Measurements from ENCODE around the gene TPT1.
"Not testable (repeated sequence)": the region's sequence is repeated elsewhere in the genome, so short reads cannot be mapped to it uniquely, and the experiment has no call there.

Gene TPT1

DNA sequence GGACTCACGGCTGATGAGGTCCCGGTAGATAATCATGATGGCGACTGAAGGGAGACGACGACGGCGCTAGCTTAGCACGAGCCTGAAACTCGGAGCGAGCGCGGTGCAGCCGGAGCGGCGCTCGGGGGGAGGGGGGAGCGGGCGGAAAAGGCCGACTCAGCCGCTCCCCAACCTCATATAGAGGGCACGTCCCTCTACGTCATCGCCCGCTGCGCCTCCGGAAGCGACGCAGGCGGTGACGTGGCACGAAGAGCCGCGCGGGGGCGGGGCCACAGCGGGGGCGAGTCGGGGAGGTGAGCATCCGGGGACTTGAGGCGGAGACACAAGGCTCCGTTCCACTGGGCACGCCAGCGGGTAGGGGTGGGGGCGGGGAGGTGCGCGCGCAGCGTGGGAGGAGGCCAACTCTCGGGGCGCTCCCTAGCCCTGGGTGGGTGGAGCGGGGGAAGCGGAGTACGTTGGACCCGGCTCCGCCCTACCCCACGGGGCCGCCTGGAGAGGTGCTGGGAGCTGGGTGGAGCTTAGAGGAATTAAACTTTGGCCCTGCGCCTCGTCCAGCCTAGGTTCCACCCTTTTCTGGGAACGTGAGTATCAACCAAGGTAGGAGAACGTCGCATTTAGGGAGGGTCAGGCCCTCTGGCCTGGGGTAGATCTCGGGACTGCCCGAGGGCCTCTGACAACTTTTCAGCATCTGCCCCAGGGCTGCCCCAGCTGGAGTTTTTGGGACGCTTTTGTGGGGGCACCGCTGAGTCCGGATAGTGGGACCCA, at the start of gene TPT1:
Gene TPT1 (minus strand): TSS at position 150 of the 765 bp plus-strand sequence. CDS start 114 bp downstream, at position 36.
- Histone ChIP-seq H3K4me1 (ENCODE audit: control insufficient read depth, insufficient read depth, low read length) (peaks cover 6% of the 10 kb centered on the region), H3K27me3 (ENCODE audit: control insufficient read depth, insufficient read depth, low read length) (no peaks in the 10 kb centered on the region), H3K9me3 (ENCODE audit: control insufficient read depth, insufficient read depth, low read length) (no peaks in the 10 kb centered on the region), H3K36me3 (ENCODE audit: control insufficient read depth, insufficient read depth, low read length) (peaks cover 31% of the 10 kb centered on the region), H3K4me3 (ENCODE audit: low read depth, low read length) (peak within 1 kb of the TSS; percentile 95), H3K9ac (ENCODE audit: low read depth, low read length) (peak within 1 kb of the TSS; percentile 97)

DNA sequence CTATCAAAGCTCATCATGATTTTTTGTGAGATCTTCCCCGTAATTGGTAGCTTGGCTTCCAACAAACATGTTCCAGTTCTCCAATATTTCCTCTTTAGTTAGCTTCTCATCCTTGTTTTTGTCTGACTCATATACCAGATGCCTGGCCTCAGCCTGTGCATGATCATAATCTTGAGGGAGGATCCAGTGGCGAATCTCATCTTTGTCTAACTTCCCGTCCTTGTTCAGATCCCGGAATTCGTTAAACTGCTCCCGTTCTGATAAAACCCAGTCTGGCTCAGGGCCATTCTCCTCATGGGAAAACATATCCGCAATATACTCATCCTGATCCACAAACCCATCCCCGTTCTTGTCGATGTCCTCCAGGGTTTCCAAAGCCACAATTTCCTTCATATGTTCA, 49.4 kb upstream of the TPT1 start:
- H3K9me3 ChIP-seq (ENCODE audit: control insufficient read depth, insufficient read depth, low read length); H3K4me3 ChIP-seq (ENCODE audit: low read depth, low read length); H3K4me1 ChIP-seq (ENCODE audit: control insufficient read depth, insufficient read depth, low read length): not testable (repeated sequence)

DNA sequence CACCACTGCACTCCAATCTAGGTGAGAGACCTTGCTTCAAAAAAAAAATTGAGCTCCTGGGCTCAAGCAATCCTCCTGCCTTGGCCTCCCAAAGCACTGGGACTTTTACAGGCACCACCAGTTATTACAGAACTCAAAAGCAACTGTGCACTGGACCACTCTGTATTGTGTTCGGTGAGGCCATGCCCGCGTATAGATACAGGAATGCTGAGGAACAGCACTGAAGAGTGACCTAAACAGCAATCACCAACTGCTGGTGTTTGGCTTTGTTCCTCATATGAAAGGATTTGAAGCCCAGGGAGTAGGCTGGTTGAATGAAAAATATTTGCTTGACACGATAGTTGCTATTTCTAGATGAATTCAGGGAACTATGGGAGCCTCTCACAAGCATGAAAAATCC, 47.7 kb upstream of the TPT1 start:
- Histone ChIP-seq H3K9me3 (ENCODE audit: control insufficient read depth, insufficient read depth, low read length) (no peaks in the 10 kb centered on the region), H3K4me3 (ENCODE audit: low read depth, low read length) (no peak overlapping the region), H3K4me1 (ENCODE audit: control insufficient read depth, insufficient read depth, low read length) (no peaks in the 10 kb centered on the region), H3K27me3 (ENCODE audit: control insufficient read depth, insufficient read depth, low read length) (no peaks in the 10 kb centered on the region), H3K9ac (ENCODE audit: low read depth, low read length) (no peak overlapping the region), H3K36me3 (ENCODE audit: control insufficient read depth, insufficient read depth, low read length) (no peaks in the 10 kb centered on the region)

More for the DNA sequence above, 49.4 kb upstream of the TPT1 start:
- H3K9ac ChIP-seq (ENCODE audit: low read depth, low read length); H3K27me3 ChIP-seq (ENCODE audit: control insufficient read depth, insufficient read depth, low read length); H3K36me3 ChIP-seq (ENCODE audit: control insufficient read depth, insufficient read depth, low read length): not testable (repeated sequence)

DNA sequence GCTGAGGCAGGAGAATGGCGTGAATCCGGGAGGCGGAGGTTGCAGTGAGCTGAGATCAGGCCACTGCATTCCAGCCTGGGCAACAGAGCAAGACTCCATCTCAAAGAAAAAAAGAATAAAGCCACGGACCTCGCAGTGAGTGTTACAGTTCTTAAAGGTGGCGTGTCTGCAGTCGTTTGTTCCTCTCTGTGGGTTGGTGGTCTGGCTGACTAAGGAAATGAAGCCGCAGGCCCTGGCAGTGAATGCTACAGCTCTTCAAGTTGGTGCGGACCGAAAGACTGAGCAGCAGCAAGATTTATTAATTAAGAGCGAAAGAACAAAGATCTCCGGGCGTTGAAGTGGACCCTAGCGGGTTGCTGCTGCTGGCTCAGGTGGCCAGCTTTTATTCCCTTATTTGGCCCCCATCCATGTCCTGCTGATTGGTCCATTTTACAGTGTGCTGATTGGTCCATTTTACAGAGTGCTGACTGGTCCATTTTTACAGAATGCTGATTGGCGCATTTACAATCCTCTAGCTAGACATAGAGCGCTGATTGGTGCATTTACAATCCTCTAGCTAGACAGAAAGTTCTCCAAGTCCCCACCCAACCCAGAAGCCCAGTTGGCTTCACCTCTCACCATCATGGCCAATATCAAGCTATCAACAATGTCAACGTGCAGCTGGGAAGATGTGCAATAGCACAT, 46.1 kb upstream of the TPT1 start:
- not testable (repeated sequence) for H3K9me3 ChIP-seq (ENCODE audit: control insufficient read depth, insufficient read depth, low read length); H3K27me3 ChIP-seq (ENCODE audit: control insufficient read depth, insufficient read depth, low read length); H3K4me3 ChIP-seq (ENCODE audit: low read depth, low read length); H3K4me1 ChIP-seq (ENCODE audit: control insufficient read depth, insufficient read depth, low read length); H3K9ac ChIP-seq (ENCODE audit: low read depth, low read length); H3K36me3 ChIP-seq (ENCODE audit: control insufficient read depth, insufficient read depth, low read length)

DNA sequence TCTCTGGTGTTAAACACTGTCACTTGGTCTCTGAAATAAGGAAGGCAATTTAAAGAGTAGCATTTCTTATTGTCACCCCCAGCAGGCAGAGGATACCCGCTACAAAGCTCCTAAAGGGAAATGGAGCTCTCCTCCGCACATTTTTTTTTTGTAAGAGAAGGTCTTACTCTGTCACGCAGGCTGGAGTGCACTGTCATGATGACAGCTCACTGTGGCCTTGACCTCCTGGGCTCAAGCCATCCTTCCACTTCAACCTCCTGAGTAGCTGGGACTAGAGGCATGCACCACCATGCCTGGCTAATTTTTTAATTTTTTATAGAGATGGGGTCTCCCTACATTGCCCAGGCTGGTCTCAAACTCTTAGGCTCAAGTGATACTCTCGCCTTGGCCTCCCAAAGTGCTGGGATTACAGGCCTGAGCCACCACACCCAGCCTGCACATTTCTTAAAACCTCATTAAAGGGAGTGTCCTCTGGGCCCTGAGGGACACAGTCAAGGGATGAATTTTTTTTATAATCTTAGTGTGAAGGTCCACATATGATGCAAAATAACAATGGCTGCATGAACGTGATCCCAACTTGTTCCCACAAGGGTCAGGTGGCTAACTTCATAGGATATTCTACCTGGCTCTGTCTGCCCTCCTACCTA, 45.0 kb upstream of the TPT1 start:
- Histone ChIP-seq H3K9ac (ENCODE audit: low read depth, low read length) (no peak overlapping the region), H3K36me3 (ENCODE audit: control insufficient read depth, insufficient read depth, low read length) (no peaks in the 10 kb centered on the region), H3K9me3 (ENCODE audit: control insufficient read depth, insufficient read depth, low read length) (no peaks in the 10 kb centered on the region), H3K4me3 (ENCODE audit: low read depth, low read length) (no peak overlapping the region), H3K4me1 (ENCODE audit: control insufficient read depth, insufficient read depth, low read length) (no peaks in the 10 kb centered on the region), H3K27me3 (ENCODE audit: control insufficient read depth, insufficient read depth, low read length) (no peaks in the 10 kb centered on the region)

DNA sequence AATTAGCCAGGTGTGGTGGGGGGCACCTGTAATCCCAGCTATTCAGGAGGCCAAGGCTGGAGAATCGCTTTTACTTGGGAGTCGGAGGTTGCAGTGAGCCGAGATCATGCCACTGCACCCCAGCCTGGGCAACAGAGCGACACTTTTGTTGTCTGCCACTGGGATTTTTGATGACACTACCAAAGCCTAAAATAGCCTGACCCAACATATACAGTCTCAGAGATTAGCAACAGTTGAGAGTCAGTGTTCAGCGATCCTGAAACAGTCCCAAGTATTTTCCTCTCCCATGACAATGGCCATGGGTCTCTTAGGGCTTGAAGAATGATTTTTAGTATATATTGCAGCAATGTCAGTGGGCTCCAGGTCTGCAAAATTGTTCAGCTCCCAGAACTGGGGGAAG, 44.3 kb upstream of the TPT1 start:
- Histone ChIP-seq H3K4me3 (ENCODE audit: low read depth, low read length) (no peak overlapping the region), H3K4me1 (ENCODE audit: control insufficient read depth, insufficient read depth, low read length) (no peaks in the 10 kb centered on the region), H3K9me3 (ENCODE audit: control insufficient read depth, insufficient read depth, low read length) (no peaks in the 10 kb centered on the region), H3K27me3 (ENCODE audit: control insufficient read depth, insufficient read depth, low read length) (no peaks in the 10 kb centered on the region), H3K9ac (ENCODE audit: low read depth, low read length) (no peak overlapping the region), H3K36me3 (ENCODE audit: control insufficient read depth, insufficient read depth, low read length) (no peaks in the 10 kb centered on the region)

DNA sequence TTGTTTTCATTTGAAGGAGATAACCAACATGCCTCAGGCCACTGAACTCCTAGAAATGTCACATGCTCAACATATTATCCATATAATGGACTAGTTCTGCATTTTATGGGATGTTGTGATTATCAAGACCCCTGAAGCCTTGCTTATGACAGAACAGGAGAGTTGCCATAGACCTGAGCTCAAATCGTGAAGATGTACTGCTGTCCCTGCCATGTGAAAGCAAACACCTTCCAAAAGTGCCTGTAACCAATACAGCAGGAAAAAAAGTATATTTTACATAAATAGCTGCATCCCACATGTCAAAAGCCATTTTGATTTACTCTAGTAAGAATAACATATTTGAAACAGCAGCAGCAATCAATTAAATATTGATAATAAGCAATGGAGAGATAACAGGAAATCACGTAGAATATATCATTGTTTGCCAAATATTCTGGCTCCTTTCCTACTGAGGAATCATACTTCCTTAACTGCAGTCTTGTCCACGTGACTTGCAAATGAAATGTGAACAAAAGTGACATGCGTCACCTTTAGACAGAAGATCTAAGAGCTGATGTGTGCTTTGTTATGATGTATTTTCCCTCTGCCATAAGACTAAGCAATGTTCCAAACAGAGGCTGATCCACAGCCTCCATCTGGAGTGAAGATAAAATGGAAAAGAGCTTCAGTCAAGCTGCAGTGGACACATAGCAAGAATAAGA, 43.6 kb upstream of the TPT1 start:
- Histone ChIP-seq H3K9ac (ENCODE audit: low read depth, low read length) (no peak overlapping the region), H3K4me3 (ENCODE audit: low read depth, low read length) (no peak overlapping the region), H3K4me1 (ENCODE audit: control insufficient read depth, insufficient read depth, low read length) (no peaks in the 10 kb centered on the region), H3K36me3 (ENCODE audit: control insufficient read depth, insufficient read depth, low read length) (no peaks in the 10 kb centered on the region), H3K9me3 (ENCODE audit: control insufficient read depth, insufficient read depth, low read length) (no peaks in the 10 kb centered on the region), H3K27me3 (ENCODE audit: control insufficient read depth, insufficient read depth, low read length) (no peaks in the 10 kb centered on the region)

DNA sequence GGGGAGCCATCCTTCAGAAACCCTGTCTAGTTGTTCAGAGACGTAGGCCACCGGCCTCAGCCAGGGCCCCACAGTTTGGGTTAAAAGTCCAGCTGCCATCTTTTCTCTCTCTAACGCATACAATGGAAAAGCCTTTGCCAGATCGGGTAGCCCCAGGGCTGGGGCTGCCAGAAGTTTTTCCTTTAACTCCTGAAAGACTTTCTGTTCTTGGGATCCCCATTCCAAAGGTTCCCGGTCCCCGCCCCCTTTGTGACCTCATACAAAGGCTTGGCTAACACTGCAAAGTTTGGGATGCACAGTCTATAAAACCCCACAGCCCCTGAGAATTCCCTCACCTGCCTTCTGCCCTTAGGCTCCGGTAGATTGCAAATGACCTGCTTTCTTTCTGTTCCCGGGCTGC, 41.8 kb upstream of the TPT1 start:
- not testable (repeated sequence) for H3K4me1 ChIP-seq (ENCODE audit: control insufficient read depth, insufficient read depth, low read length); H3K36me3 ChIP-seq (ENCODE audit: control insufficient read depth, insufficient read depth, low read length); H3K27me3 ChIP-seq (ENCODE audit: control insufficient read depth, insufficient read depth, low read length); H3K4me3 ChIP-seq (ENCODE audit: low read depth, low read length); H3K9me3 ChIP-seq (ENCODE audit: control insufficient read depth, insufficient read depth, low read length); H3K9ac ChIP-seq (ENCODE audit: low read depth, low read length)

DNA sequence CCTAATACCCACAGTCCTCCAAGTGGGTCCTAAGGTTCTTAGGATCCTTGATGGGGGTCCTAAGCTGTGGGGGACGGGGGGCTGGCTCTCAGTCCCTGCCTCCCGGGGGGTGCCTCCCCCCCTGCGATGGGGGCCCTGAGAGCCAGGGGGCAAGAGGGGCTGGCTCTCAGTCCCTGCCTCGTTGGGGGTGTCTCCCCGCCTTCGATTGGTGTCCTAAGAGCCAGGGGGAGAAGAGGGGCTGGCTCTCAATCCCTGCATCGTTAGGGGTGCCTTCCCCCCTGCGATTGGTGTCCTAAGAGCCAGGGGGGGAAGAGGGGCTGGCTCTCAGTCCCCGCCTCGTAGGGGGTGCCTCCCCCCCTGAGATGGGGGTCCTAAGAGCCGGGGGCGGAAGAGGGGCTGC, 40.2 kb upstream of the TPT1 start:
- H3K27me3 ChIP-seq (ENCODE audit: control insufficient read depth, insufficient read depth, low read length), result no peaks in the 10 kb centered on the region
- no peaks in the 10 kb centered on the region for H3K9me3 ChIP-seq (ENCODE audit: control insufficient read depth, insufficient read depth, low read length)
- no peaks in the 10 kb centered on the region for H3K4me1 ChIP-seq (ENCODE audit: control insufficient read depth, insufficient read depth, low read length)
- H3K9ac ChIP-seq (ENCODE audit: low read depth, low read length), result no peak overlapping the region
- H3K4me3 ChIP-seq (ENCODE audit: low read depth, low read length), result no peak overlapping the region
- H3K36me3 ChIP-seq (ENCODE audit: control insufficient read depth, insufficient read depth, low read length), result no peaks in the 10 kb centered on the region

DNA sequence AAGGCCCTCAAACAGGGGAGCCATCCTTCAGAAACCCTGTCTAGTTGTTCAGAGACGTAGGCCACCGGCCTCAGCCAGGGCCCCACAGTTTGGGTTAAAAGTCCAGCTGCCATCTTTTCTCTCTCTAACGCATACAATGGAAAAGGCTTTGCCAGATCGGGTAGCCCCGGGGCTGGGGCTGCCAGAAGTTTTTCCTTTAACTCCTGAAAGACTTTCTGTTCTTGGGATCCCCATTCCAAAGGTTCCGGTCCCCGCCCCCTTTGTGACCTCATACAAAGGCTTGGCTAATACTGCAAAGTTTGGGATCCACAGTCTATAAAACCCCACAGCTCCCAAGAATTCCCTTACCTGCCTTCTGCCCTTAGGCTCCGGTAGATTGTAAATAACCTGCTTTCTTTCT, 39.7 kb upstream of the TPT1 start:
- not testable (repeated sequence) for H3K36me3 ChIP-seq (ENCODE audit: control insufficient read depth, insufficient read depth, low read length)

DNA sequence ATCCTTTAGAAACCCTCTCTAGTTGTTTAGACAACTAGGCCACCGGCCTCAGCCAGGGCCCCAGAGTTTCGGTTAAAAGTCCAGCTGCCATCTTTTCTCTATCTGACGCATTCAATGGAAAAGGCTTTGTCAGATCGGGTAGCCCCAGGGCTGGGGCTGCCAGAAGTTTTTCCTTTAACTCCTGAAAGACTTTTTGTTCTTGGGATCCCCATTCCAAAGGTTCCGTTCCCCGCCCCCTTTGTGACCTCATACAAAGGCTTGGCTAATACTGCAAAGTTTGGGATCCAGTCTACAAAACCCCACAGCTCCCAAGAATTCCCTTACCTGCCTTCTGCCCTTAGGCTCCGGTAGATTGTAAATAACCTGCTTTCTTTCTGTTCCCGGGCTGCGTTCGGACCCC, 38.5 kb upstream of the TPT1 start:
- H3K36me3 ChIP-seq (ENCODE audit: control insufficient read depth, insufficient read depth, low read length); H3K9me3 ChIP-seq (ENCODE audit: control insufficient read depth, insufficient read depth, low read length); H3K4me1 ChIP-seq (ENCODE audit: control insufficient read depth, insufficient read depth, low read length); H3K9ac ChIP-seq (ENCODE audit: low read depth, low read length); H3K4me3 ChIP-seq (ENCODE audit: low read depth, low read length); H3K27me3 ChIP-seq (ENCODE audit: control insufficient read depth, insufficient read depth, low read length): not testable (repeated sequence)

More for the DNA sequence above, 39.7 kb upstream of the TPT1 start:
- H3K27me3 ChIP-seq (ENCODE audit: control insufficient read depth, insufficient read depth, low read length); H3K4me1 ChIP-seq (ENCODE audit: control insufficient read depth, insufficient read depth, low read length); H3K9me3 ChIP-seq (ENCODE audit: control insufficient read depth, insufficient read depth, low read length); H3K4me3 ChIP-seq (ENCODE audit: low read depth, low read length); H3K9ac ChIP-seq (ENCODE audit: low read depth, low read length): not testable (repeated sequence)
